Measurements from ENCODE around the gene PRAMEF17.
"Not testable (repeated sequence)": the region's sequence is repeated elsewhere in the genome, so short reads cannot be mapped to it uniquely, and the experiment has no call there.

GRCh38 chr1:13353476-13353875, 36.0 kb upstream of the PRAMEF17 start:
- not testable (repeated sequence) for TF ChIP-seq POLR2AphosphoS5, CTCF, EP300 (IDR thresholded peaks at IDR 0.05)

Data from upper lobe of left lung (tissue), 4 donors.